Nephron progenitor cell (in vitro differentiated cells): ENCODE measurements around the gene ASPSCR1.
"Not testable (repeated sequence)": the region's sequence is repeated elsewhere in the genome, so short reads cannot be mapped to it uniquely, and the experiment has no call there.

Experiments
- DNase-seq: peaks from one replicate; pipeline ENCODE4 v3.0.0; 2021
- H3K27ac Mint-ChIP-seq: 2 replicates; pipeline ENCODE4 v1.8.0; 2021; ENCODE audit warnings: mild to moderate bottlenecking, moderate library complexity, mixed read lengths
- H3K27me3 Mint-ChIP-seq: 2 replicates; pipeline ENCODE4 v1.8.0; 2021; ENCODE audit warnings: mild to moderate bottlenecking, low read depth, mixed read lengths; ENCODE audit not compliant: poor library complexity
- H3K36me3 Mint-ChIP-seq: 2 replicates; pipeline ENCODE4 v1.8.0; 2021; ENCODE audit warnings: low read depth, mixed read lengths
- H3K4me1 Mint-ChIP-seq: 2 replicates; pipeline ENCODE4 v1.8.0; 2021; ENCODE audit warnings: mixed read lengths
- H3K4me3 Mint-ChIP-seq: 2 replicates; pipeline ENCODE4 v1.8.0; 2021; ENCODE audit warnings: mild to moderate bottlenecking, moderate library complexity, mixed read lengths
- H3K9me3 Mint-ChIP-seq: 2 replicates; pipeline ENCODE4 v1.8.0; 2021; ENCODE audit warnings: mild to moderate bottlenecking, moderate library complexity, mixed read lengths
- CTCF ChIP-seq: fragments of 200-600 bp; sonication (generic); IDR thresholded peaks from 2 replicates; pipeline ENCODE4 v1.5.0; 2021; ENCODE audit warnings: antibody characterized with exemption

ASPSCR1 gene

GRCh38 chr17:81948635-81949378, 28.6 kb upstream of the ASPSCR1 start:
- H3K27ac Mint-ChIP-seq: no peak overlapping the region
- H3K4me1 Mint-ChIP-seq: peaks cover 9% of the 10 kb centered on the region

GRCh38 chr17:81950501-81950900, 26.9 kb upstream of the ASPSCR1 start:
- Mint-ChIP-seq H3K4me1 (no peaks in the 10 kb centered on the region), H3K9me3 (no peaks in the 10 kb centered on the region), H3K27ac (no peak overlapping the region), H3K36me3 (no peaks in the 10 kb centered on the region), H3K4me3 (no peak overlapping the region), H3K27me3 (peaks cover 1% of the 10 kb centered on the region)
- no peak for DNase-seq
- no peak for TF ChIP-seq CTCF

More at GRCh38 chr17:81948635-81949378, 28.6 kb upstream of the ASPSCR1 start:
- Mint-ChIP-seq H3K9me3 (no peaks in the 10 kb centered on the region), H3K27me3 (peaks cover 3% of the 10 kb centered on the region), H3K4me3 (no peak overlapping the region), H3K36me3 (no peaks in the 10 kb centered on the region)
- no peak for TF ChIP-seq CTCF
- no peak for DNase-seq

GRCh38 chr17:81951785-81952684, 25.4 kb upstream of the ASPSCR1 start:
- DNase-seq: no peak
- no peaks in the 10 kb centered on the region for H3K9me3 Mint-ChIP-seq
- no peak overlapping the region for H3K4me3 Mint-ChIP-seq
- H3K27ac Mint-ChIP-seq: peak overlapping the region; percentile 75
- H3K4me1 Mint-ChIP-seq: peaks cover 5% of the 10 kb centered on the region
- TF ChIP-seq CTCF: no peak
- H3K36me3 Mint-ChIP-seq: no peaks in the 10 kb centered on the region
- no peaks in the 10 kb centered on the region for H3K27me3 Mint-ChIP-seq

GRCh38 chr17:81952792-81953228, 24.6 kb upstream of the ASPSCR1 start:
- TF ChIP-seq CTCF: no peak
- Mint-ChIP-seq H3K27me3 (no peaks in the 10 kb centered on the region), H3K4me3 (no peak overlapping the region), H3K4me1 (peaks cover 10% of the 10 kb centered on the region), H3K27ac (no peak overlapping the region), H3K9me3 (no peaks in the 10 kb centered on the region), H3K36me3 (no peaks in the 10 kb centered on the region)
- no peak for DNase-seq

- H3K27ac Mint-ChIP-seq, DNase-seq, H3K27me3 Mint-ChIP-seq, H3K9me3 Mint-ChIP-seq, H3K36me3 Mint-ChIP-seq, H3K4me3 Mint-ChIP-seq: not testable (repeated sequence)
- H3K4me1 Mint-ChIP-seq: peaks cover 11% of the 10 kb centered on the region
These were observed 24.0 kb upstream of the ASPSCR1 start for GRCh38 chr17:81953443-81953842.
